ENCODE measurements around the gene SPEN.

The SPEN gene

GRCh38 chr1:15973772-15974171, 126.3 kb downstream of the SPEN start:
- TF ChIP-seq SIN3A (IDR thresholded peaks at IDR 0.05; ENCODE audit: borderline replicate concordance, insufficient read depth, low read length): no peak
- TF ChIP-seq FOXP2 (optimal IDR thresholded peaks at IDR 0.05; ENCODE audit: borderline replicate concordance, extremely low read depth, extremely low read length, insufficient read depth): no peak
- TF ChIP-seq POLR2AphosphoS5 (IDR thresholded peaks at IDR 0.05; ENCODE audit: low read depth, low read length): no peak
- TF ChIP-seq REST (IDR thresholded peaks at IDR 0.05; ENCODE audit: insufficient read depth in 1 of 2, low read depth in 2 of 2, low read length in 2 of 2): no peak

- TF ChIP-seq REST (IDR thresholded peaks at IDR 0.05; ENCODE audit: insufficient read depth in 1 of 2, low read depth in 2 of 2, low read length in 2 of 2) (no peak), SIN3A (IDR thresholded peaks at IDR 0.05; ENCODE audit: borderline replicate concordance, insufficient read depth, low read length) (no peak), POLR2AphosphoS5 (IDR thresholded peaks at IDR 0.05; ENCODE audit: low read depth, low read length) (no peak), FOXP2 (optimal IDR thresholded peaks at IDR 0.05; ENCODE audit: borderline replicate concordance, extremely low read depth, extremely low read length, insufficient read depth) (no peak), TAF1 (IDR thresholded peaks at IDR 0.05; ENCODE audit: borderline replicate concordance, insufficient read depth, low read length) (no peak)
Measured at GRCh38 chr1:15974855-15975254, 127.3 kb downstream of the SPEN start.

- no peak for TF ChIP-seq SIN3A (IDR thresholded peaks at IDR 0.05; ENCODE audit: borderline replicate concordance, insufficient read depth, low read length)
- TF ChIP-seq REST (IDR thresholded peaks at IDR 0.05; ENCODE audit: insufficient read depth in 1 of 2, low read depth in 2 of 2, low read length in 2 of 2): no peak
- TF ChIP-seq TAF1 (IDR thresholded peaks at IDR 0.05; ENCODE audit: borderline replicate concordance, insufficient read depth, low read length): no peak
- TF ChIP-seq POLR2AphosphoS5 (IDR thresholded peaks at IDR 0.05; ENCODE audit: low read depth, low read length): no peak
- TF ChIP-seq FOXP2 (optimal IDR thresholded peaks at IDR 0.05; ENCODE audit: borderline replicate concordance, extremely low read depth, extremely low read length, insufficient read depth): no peak
Measured at GRCh38 chr1:15975358-15975804, 127.9 kb downstream of the SPEN start.

GRCh38 chr1:15975805-15976680, 128.5 kb downstream of the SPEN start, which contains the start of gene ZBTB17:
TSS of gene ZBTB17 (minus strand) at chr1:15976101. CDS start at chr1:15948495, 27,606 bp downstream.
- TF ChIP-seq REST (IDR thresholded peaks at IDR 0.05; ENCODE audit: insufficient read depth in 1 of 2, low read depth in 2 of 2, low read length in 2 of 2) (peak in 1 of 2 experiments; percentile 37; a peak in 1 of 4 replicates), TAF1 (IDR thresholded peaks at IDR 0.05; ENCODE audit: borderline replicate concordance, insufficient read depth, low read length) (peak; percentile 68; the same call in 1 of the 2 replicates), FOXP2 (optimal IDR thresholded peaks at IDR 0.05; ENCODE audit: borderline replicate concordance, extremely low read depth, extremely low read length, insufficient read depth) (no peak), SIN3A (IDR thresholded peaks at IDR 0.05; ENCODE audit: borderline replicate concordance, insufficient read depth, low read length) (0 out of 2 replicates have a peak, but pooled peaks have one; percentile 11), POLR2AphosphoS5 (IDR thresholded peaks at IDR 0.05; ENCODE audit: low read depth, low read length) (peak; percentile 73; the same call in 1 of the 2 replicates)

Measured in PFSK-1 (cell line).